ENCODE measurements around the gene ZNF438.

DNA sequence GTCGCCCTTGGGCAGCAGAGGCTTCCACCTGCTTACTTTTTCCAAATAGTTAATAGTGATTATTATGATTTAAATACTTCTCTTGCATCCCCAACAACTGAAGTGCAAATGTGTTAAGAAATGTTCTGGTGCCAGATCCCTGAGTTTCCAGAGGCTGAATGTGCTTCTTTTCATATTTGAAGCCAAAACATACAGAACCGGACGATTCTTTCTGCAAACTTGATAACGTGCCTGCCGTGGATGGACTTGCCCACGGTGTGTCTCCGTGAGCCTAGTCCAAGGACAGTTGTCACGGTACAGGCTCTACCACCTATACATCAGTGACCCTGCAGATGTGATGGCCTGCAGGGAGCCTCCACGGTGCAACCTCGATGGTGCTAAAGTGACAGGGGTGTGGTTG lies 203.5 kb downstream of the ZNF438 start:
- TF ChIP-seq, protein P1, sequence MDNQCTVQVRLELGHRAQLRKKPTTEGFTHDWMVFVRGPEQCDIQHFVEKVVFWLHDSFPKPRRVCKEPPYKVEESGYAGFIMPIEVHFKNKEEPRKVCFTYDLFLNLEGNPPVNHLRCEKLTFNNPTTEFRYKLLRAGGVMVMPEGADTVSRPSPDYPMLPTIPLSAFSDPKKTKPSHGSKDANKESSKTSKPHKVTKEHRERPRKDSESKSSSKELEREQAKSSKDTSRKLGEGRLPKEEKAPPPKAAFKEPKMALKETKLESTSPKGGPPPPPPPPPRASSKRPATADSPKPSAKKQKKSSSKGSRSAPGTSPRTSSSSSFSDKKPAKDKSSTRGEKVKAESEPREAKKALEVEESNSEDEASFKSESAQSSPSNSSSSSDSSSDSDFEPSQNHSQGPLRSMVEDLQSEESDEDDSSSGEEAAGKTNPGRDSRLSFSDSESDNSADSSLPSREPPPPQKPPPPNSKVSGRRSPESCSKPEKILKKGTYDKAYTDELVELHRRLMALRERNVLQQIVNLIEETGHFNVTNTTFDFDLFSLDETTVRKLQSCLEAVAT (IDR thresholded peaks at IDR 0.05) = no peak
- TF ChIP-seq SP1 (IDR thresholded peaks at IDR 0.05; ENCODE audit: low read depth, low read length) (no peak), HDAC6 (IDR thresholded peaks at IDR 0.05; ENCODE audit: unreplicated experiment) (no peak), HDAC2 (IDR thresholded peaks at IDR 0.05) (no peak), NFXL1 (IDR thresholded peaks at IDR 0.05; ENCODE audit: borderline replicate concordance) (no peak), EZH2 (IDR thresholded peaks at IDR 0.05; ENCODE audit: borderline replicate concordance, control insufficient read depth, low read depth, low read length) (no peak), BCLAF1 (IDR thresholded peaks at IDR 0.05) (no peak), TCF7 (IDR thresholded peaks at IDR 0.05; ENCODE audit: borderline replicate concordance) (no peak), MXI1 (IDR thresholded peaks at IDR 0.05; ENCODE audit: low read depth, low read length) (no peak), ZBED1 (IDR thresholded peaks at IDR 0.05; ENCODE audit: borderline replicate concordance) (no peak), CHD2 (IDR thresholded peaks at IDR 0.05; ENCODE audit: borderline replicate concordance, low read depth, low read length) (no peak), MYC (IDR thresholded peaks at IDR 0.05; ENCODE audit: insufficient read depth, insufficient read length, insufficient replicate concordance, low read length, severe bottlenecking) (no peak)
- TF ChIP-seq, protein P2, sequence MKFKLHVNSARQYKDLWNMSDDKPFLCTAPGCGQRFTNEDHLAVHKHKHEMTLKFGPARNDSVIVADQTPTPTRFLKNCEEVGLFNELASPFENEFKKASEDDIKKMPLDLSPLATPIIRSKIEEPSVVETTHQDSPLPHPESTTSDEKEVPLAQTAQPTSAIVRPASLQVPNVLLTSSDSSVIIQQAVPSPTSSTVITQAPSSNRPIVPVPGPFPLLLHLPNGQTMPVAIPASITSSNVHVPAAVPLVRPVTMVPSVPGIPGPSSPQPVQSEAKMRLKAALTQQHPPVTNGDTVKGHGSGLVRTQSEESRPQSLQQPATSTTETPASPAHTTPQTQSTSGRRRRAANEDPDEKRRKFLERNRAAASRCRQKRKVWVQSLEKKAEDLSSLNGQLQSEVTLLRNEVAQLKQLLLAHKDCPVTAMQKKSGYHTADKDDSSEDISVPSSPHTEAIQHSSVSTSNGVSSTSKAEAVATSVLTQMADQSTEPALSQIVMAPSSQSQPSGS (IDR thresholded peaks at IDR 0.05; ENCODE audit: low read length) = no peak
- TF ChIP-seq, protein P3, sequence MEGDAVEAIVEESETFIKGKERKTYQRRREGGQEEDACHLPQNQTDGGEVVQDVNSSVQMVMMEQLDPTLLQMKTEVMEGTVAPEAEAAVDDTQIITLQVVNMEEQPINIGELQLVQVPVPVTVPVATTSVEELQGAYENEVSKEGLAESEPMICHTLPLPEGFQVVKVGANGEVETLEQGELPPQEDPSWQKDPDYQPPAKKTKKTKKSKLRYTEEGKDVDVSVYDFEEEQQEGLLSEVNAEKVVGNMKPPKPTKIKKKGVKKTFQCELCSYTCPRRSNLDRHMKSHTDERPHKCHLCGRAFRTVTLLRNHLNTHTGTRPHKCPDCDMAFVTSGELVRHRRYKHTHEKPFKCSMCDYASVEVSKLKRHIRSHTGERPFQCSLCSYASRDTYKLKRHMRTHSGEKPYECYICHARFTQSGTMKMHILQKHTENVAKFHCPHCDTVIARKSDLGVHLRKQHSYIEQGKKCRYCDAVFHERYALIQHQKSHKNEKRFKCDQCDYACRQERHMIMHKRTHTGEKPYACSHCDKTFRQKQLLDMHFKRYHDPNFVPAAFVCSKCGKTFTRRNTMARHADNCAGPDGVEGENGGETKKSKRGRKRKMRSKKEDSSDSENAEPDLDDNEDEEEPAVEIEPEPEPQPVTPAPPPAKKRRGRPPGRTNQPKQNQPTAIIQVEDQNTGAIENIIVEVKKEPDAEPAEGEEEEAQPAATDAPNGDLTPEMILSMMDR (IDR thresholded peaks at IDR 0.05 in 2 of 3, conservative IDR thresholded peaks at IDR 0.05 in 1 of 3; ENCODE audit: control insufficient read depth in 2 of 3, extremely low read depth in 1 of 3, insufficient read depth in 1 of 3, low read depth in 3 of 3, low read length in 3 of 3) = no peak
